Stomach (tissue), 9 donors: ENCODE results near the gene SLC35G2. TPM values are rescaled to one million over a fixed set of nuclear protein-coding genes. Genes with fewer than 3 reads are reported as not detected.

ENCODE experiments used
- DNase-seq, 2 donors: peaks; one replicate each; pipeline versions ENCODE4 v3.0.0 to v3.0.0-alpha.2; 2013 to 2019
- H3K27ac ChIP-seq, 5 donors: fragments of 200-600 bp in 4 of 5; sonication (generic) in 4 of 5; one replicate each; pipeline ENCODE4 v1.5.1; 2013 to 2019; ENCODE audit warnings: mild to moderate bottlenecking in 1 of 5, moderate library complexity in 1 of 5
- H3K27me3 ChIP-seq, 3 donors: fragments of 200-600 bp; sonication (generic); one replicate each; pipeline ENCODE4 v1.5.1; 2017 to 2019; ENCODE audit warnings: mixed run types in 1 of 3
- H3K36me3 ChIP-seq, 4 donors: fragments of 200-600 bp; sonication (generic); 1 replicate in 3 of 4; 2 replicates in 1 of 4; pipeline ENCODE4 v1.5.1; 2016 to 2019
- H3K4me1 ChIP-seq, 4 donors: fragments of 200-600 bp; sonication (generic); one replicate each; pipeline ENCODE4 v1.5.1; 2016 to 2019
- H3K4me3 ChIP-seq, 4 donors: fragments of 200-600 bp; sonication (generic) in 3 of 4; one replicate each; pipeline ENCODE4 v1.5.1; 2016 to 2019; ENCODE audit warnings: mild to moderate bottlenecking in 1 of 4
- H3K9me3 ChIP-seq, 4 donors: fragments of 200-600 bp; sonication (generic); one replicate each; pipeline ENCODE4 v1.5.1; 2016 to 2019
- CTCF ChIP-seq, 7 experiments: fragments of 450-650 bp in 4 of 7; fragments of 200-600 bp in 3 of 7; sonication (generic) in 3 of 7; IDR thresholded peaks; one replicate each; pipeline ENCODE4 v1.5.1; 2016 to 2019; ENCODE audit warnings: antibody characterized with exemption in 7 of 7, control low read depth in 2 of 7, mild to moderate bottlenecking in 1 of 7
- EP300 ChIP-seq: sonication (generic); formaldehyde crosslinking; IDR thresholded peaks from one replicate; pipeline ENCODE4 v1.6.1; 2017; ENCODE audit warnings: antibody characterized with exemption
- POLR2A ChIP-seq, 4 donors: fragments of 450-650 bp; IDR thresholded peaks; one replicate each; pipeline ENCODE4 v1.6.1; 2016; ENCODE audit warnings: antibody characterized with exemption in 4 of 4, control low read depth in 2 of 4, mild to moderate bottlenecking in 1 of 4, moderate library complexity in 1 of 4
- POLR2AphosphoS5 ChIP-seq, 3 donors: sonication (generic); formaldehyde crosslinking; IDR thresholded peaks; one replicate each; pipeline ENCODE4 v1.6.1; 2016; ENCODE audit warnings: antibody characterized with exemption in 3 of 3
- WGBS, 5 donors: extraction: QIAGEN DNeasy Blood & Tissue Kit in 3 of 5; methylation state at CpG; one replicate each; pipeline versions ENCODE4 v1.1.5 to v1.1.7; 2013 to 2018; 5-methylcytosine and 5-hydroxymethylcytosine counted together
- intact Hi-C: fragments of 100-400 bp; cut with DNase I; formaldehyde crosslinking; loops from one replicate; pipeline ENCODE4 v1.15.1; 2023; ENCODE audit warnings: low total_unique reads
- polyA plus RNA-seq, 3 donors: library from polyadenylated mRNA; stranded (reverse); fragments of 200-250 nt; gene quantifications; one replicate each; pipeline ENCODE4 v1.2.3, GENCODE V29; 2013
- total RNA-seq, 5 donors: library from RNA; depleted of rRNA; stranded (reverse); fragments of >200 nt; gene quantifications; one replicate each; pipeline versions ENCODE4 v1.1.0 to v1.2.3, GENCODE V29; 2014 to 2016
- donor health status: healthy with polysubstance abuse.
- donor health status: Bipolar disorder and iron deficiency.
- donor health status: healthy.

Gene SLC35G2
- total and polyA plus RNA-seq, 8 donors, result 0.45 to 8.3 (median 2.0) TPM; not detected in 1

- intact Hi-C loops, result no loop called here
- peak in 1 of 2 donors; percentile 34 for DNase-seq
- no peak overlapping the region for H3K27ac ChIP-seq
Observed at GRCh38 chr3:136804813-136805212, 14.1 kb upstream of the SLC35G2 start.

DNA sequence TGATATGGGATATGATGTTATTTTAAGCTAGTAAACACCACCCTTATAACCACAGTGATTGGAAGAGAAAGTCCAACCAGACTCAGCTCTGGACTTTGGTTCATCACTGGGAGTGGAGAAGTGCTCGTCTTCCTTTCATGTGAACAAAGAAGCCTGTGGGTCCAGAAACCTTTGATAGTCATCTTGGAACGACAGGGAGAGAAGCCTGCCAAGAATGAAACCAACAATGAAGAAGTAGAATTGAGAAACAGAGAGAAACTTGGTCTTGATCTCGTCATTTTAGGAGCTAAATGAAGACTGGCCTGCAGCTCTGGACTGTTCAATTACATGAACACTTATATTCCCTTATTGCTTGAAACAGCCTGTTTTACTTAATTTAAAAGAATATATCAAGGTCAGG, 13.1 kb upstream of the SLC35G2 start:
- no peak overlapping the region for H3K4me3 ChIP-seq
- TF ChIP-seq POLR2AphosphoS5 (IDR thresholded peaks at IDR 0.05) (no peak), EP300 (no peak), POLR2A (IDR thresholded peaks at IDR 0.05) (no peak), CTCF (IDR thresholded peaks at IDR 0.05) (no peak)
- H3K9me3 ChIP-seq, result no peaks in the 10 kb centered on the region
- no peaks in the 10 kb centered on the region for H3K27me3 ChIP-seq
- no peak overlapping the region for H3K27ac ChIP-seq
- intact Hi-C loops, result no loop called here
- DNase-seq, result no peak
- H3K36me3 ChIP-seq, result no peaks in the 10 kb centered on the region
- peaks cover 0 to 5% (median 2%) of the 10 kb centered on the region in 4 donors for H3K4me1 ChIP-seq
- WGBS, 5 donors, result 60 to 73% (median 70%) methylated on average over 3 of the region's 3 CpGs

More at GRCh38 chr3:136804813-136805212, 14.1 kb upstream of the SLC35G2 start:
- H3K4me3 ChIP-seq, result no peak overlapping the region
- H3K36me3 ChIP-seq, result no peaks in the 10 kb centered on the region
- H3K27me3 ChIP-seq, result no peaks in the 10 kb centered on the region
- TF ChIP-seq EP300, result no peak
- no peak for TF ChIP-seq POLR2A (IDR thresholded peaks at IDR 0.05)
- TF ChIP-seq CTCF (IDR thresholded peaks at IDR 0.05), result no peak
- TF ChIP-seq POLR2AphosphoS5 (IDR thresholded peaks at IDR 0.05), result no peak
- no peaks in the 10 kb centered on the region for H3K9me3 ChIP-seq
- H3K4me1 ChIP-seq, result peaks cover 0 to 5% (median 2%) of the 10 kb centered on the region in 4 donors

DNA sequence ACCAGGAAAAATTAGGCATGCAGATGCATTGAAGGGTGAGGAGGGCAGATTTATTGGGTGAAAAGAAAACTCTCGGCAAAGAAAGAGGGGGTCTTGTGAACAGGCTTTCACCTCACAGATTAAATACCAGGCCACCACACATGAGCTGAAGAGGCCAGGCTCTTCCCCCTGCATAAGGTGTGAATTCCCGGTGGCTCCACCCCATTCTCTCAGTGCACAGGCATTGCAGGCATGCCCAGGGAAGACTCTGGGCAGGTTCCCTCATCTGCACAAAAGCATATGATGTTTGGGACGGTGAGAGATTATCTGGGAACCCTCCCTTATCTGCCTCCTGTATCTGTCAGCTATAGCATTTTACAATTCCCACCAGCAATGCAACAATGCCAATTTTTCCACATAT, 7.2 kb upstream of the SLC35G2 start:
- Histone ChIP-seq H3K4me1 (no peaks in the 10 kb centered on the region), H3K4me3 (no peak overlapping the region), H3K36me3 (no peaks in the 10 kb centered on the region), H3K9me3 (peaks cover 0 to 4% (median 0%) of the 10 kb centered on the region in 4 donors), H3K27me3 (no peaks in the 10 kb centered on the region), H3K27ac (no peak overlapping the region)
- intact Hi-C loops, result no loop called here
- no peak for DNase-seq
- TF ChIP-seq POLR2A (IDR thresholded peaks at IDR 0.05), result no peak
- no peak for TF ChIP-seq CTCF (IDR thresholded peaks at IDR 0.05)
- TF ChIP-seq EP300, result no peak
- TF ChIP-seq POLR2AphosphoS5 (IDR thresholded peaks at IDR 0.05), result no peak
- 86 to 96% (median 94%) methylated on average over 3 of the region's 3 CpGs for WGBS, 5 donors

GRCh38 chr3:136817448-136817847, 1.5 kb upstream of the SLC35G2 start:
- Histone ChIP-seq H3K4me1 (peaks cover 8 to 24% (median 19%) of the 10 kb centered on the region in 4 donors), H3K4me3 (no peak overlapping the region), H3K9me3 (no peaks in the 10 kb centered on the region), H3K27ac (no peak overlapping the region), H3K27me3 (peaks cover 0 to 32% (median 24%) of the 10 kb centered on the region in 3 donors), H3K36me3 (no peaks in the 10 kb centered on the region)
- WGBS, 5 donors, result 50 to 73% (median 61%) methylated on average over 1 of the region's 1 CpG
- peak in 1 of 2 donors; percentile 16 for DNase-seq
- TF ChIP-seq CTCF (IDR thresholded peaks at IDR 0.05) (no peak), POLR2A (IDR thresholded peaks at IDR 0.05) (no peak), EP300 (no peak), POLR2AphosphoS5 (IDR thresholded peaks at IDR 0.05) (no peak)
- intact Hi-C loops, result no loop called here
